HG03565 (cell line): ENCODE results near the gene COL13A1.

Experiments
- ATAC-seq: cut with Tn5 transposase; IDR thresholded peaks from one replicate; pipeline ENCODE4 v1.9.1; 2021; ENCODE audit warnings: mild to moderate bottlenecking, moderate library complexity; ENCODE audit not compliant: unreplicated experiment

Gene COL13A1

GRCh38 chr10:69844698-69845097 lies 43.0 kb downstream of the COL13A1 start:
- ATAC-seq = no peak

DNA sequence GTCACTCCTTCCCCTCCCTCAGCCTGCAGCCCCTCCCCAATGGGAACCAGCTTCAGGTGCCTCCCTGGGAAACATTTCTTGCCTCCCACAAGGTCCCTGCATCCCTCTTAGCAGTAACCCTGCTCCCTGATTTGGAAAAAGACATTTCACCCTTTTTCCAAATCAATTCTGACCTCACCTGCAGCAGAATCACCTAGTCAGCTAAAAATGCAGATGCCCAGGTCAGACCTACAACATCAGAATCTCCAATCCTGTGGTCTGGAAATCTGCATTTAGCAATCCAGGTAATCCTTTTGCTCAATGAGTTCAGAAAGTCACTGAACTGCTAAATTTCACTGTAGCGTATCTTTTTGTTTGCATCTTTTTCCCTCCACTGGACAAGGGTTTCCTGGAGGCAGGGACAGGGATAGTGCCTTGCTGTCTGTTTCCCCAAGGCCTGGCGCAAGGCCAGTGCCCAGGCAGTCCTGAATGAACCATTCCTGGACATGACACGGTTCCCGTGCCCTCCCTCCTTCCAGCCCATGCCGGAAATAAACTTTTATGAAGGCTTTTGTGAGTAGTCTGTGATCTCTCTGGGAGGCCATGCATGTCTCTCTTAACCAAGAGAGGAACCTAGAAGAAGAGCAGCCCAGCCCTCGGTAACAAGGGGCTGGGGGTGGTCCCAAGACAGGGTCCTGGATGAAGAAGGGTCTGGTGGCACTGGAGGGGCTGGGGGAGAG lies 44.0 kb downstream of the COL13A1 start:
- no peak for ATAC-seq

GRCh38 chr10:69846293-69846921 lies 44.7 kb downstream of the COL13A1 start:
- ATAC-seq = no peak

- no peak for ATAC-seq
Observed at GRCh38 chr10:69847458-69847857, 45.8 kb downstream of the COL13A1 start.

DNA sequence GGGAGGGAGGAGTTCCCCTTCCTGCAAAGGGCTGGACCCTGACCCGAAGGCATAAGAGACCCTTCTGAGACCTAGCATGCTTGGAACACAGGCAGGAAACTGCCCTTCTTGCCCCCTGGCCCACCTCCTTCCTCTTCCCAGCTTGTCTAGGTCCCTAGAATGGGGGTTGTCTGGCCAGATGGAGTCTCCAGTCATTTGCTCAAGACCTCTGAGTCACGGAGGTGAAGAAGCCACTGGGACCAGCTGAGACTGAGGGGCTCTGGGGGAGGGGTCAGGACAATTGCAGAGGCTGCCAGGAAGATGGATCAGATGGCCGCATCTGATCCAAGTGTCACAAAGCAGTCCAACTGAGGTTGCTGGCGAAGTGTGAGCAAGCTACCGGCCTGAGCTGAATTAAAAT lies 46.2 kb downstream of the COL13A1 start:
- no peak for ATAC-seq

- ATAC-seq = no peak
Observed at GRCh38 chr10:69848454-69848853, 46.7 kb downstream of the COL13A1 start.

DNA sequence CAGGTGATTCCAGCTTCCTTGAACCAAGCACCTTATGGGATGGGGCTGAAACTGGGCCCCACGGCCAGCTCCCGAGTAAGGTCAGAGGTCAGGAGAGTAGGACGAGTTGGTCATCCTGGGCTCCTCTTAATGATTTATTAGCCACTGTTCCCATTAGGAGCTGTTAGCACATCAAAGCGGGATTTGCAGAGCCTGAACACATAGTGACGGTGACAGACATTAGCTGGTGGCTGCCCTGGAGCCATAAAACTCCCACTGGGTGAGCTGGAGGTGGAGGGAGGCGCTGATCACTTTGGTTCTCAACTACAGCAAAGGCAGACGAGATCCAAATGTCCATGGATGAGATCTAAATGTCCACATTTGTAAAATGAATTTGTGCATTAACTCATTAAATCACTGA lies 48.1 kb downstream of the COL13A1 start:
- no peak for ATAC-seq

GRCh38 chr10:69850440-69850839 lies 48.7 kb downstream of the COL13A1 start:
- no peak for ATAC-seq

- no peak for ATAC-seq
Observed at GRCh38 chr10:69851306-69851705, 49.6 kb downstream of the COL13A1 start.

GRCh38 chr10:69853064-69853463 lies 51.4 kb downstream of the COL13A1 start:
- no peak for ATAC-seq

- no peak for ATAC-seq
Observed at GRCh38 chr10:69854511-69855345, 53.0 kb downstream of the COL13A1 start.

- no peak for ATAC-seq
Observed at GRCh38 chr10:69855346-69856111, 53.8 kb downstream of the COL13A1 start.

DNA sequence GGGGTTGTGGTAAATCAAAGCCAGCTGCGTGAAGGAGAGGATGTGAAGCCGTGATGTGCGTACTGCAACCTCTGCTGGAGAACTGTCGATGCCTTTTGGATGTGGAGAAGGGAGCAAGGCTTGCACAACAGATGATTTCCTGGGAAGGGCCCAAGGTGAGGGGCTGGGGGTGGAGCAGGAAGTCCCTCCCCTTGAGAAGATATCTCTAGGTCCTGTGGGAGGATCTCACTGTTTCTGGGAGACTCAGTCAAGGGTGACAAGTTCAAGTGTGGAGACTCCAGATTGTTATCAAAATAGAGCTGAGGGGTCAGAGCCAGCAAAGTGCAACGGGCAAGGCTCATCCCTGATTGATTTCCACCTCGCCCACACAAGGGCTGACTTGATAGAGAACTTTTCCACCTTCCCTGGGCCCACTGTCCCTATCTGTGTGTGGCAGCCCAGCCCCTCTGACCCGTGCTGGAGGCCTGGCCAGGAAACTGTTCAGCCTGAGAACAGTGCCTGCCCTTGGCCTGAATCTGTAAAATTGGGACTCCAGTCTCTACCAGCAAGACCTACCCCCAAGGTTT lies 55.0 kb downstream of the COL13A1 start:
- ATAC-seq = no peak

DNA sequence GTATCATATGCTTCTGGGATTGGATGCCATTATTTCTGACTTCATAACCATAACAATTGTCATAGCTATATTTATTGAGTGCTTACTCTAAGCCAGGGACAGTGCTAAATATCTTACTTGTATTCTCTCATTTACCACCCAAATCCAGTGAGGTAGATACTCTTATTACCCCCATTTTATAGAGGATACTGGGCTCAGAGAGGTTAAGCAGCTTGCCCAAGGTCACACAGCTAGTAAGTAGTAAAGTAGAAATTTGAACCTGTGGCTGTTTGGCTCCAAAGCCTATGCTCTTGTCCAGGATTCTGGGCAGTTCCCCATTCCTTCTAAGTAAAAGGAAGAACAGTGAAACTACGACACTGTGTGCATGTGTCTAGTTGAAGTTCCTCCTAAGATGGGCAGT lies 56.5 kb downstream of the COL13A1 start:
- no peak for ATAC-seq

DNA sequence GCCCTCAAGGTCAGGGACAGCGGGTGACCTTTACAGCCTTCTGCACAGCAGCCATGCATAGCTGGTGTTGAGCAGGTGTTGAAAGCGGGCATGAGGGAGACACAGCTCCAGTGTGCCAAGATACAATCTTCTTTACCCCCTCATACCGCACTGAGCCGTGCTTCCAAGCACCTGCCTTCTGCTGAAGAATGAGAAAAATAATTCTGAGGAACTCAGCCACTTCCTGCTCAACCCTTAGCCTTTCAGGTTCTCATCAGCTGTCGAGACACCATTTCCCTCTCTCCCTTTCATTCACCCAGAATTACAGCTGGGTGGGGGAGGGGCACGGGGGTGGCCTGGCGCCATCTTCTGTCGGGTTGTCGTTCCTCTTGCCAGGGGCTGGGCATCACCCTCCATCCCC lies 58.6 kb downstream of the COL13A1 start:
- ATAC-seq = no peak

DNA sequence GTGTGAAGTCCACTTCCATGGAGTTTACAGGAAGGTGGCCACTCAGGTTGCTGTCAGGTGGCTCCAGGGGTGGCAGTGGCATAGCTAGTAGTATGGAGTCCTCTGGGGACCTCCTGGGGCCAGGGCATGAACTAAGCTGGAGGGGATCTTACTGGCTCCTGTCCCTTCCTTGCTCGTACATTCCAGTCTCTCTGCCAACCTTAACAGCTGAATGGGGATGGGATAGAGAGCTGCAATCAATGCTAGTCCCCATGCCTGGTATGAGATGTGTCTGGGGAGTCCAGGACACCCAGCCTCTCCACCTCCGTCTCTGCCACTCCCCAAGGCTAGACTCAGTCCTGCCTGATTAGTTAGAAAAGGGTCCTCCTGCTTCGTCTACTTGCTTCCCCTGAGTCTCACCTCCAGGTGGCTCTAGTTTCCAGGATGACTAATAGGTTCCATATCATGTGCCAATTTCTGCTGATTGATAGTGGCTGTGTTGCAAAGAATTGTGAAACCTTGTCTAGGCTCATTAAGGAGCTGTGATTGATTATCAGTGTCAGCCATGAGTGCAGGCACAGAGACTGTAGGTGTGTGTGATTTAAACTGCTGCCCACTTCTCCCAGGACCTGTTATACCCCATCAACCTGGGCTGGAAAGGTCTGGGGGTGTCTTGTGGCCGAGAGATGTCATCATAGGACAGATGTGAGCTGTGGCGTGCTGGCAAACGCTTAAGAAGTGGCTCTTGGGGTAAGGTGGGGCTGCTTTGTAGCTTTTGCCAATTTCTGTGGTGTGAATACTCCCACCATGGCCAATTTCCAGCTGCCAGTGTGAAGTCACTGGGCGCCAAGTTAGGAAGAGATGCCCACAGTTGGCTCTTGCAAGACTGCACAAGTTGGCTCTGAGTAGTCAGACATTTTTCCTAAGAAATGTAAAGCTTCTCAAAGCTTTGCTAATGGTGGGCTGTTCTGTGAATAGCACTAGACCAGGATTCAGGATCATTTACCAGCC lies 59.8 kb downstream of the COL13A1 start:
- ATAC-seq = no peak

- no peak for ATAC-seq
Observed at GRCh38 chr10:69862882-69863530, 61.3 kb downstream of the COL13A1 start.

DNA sequence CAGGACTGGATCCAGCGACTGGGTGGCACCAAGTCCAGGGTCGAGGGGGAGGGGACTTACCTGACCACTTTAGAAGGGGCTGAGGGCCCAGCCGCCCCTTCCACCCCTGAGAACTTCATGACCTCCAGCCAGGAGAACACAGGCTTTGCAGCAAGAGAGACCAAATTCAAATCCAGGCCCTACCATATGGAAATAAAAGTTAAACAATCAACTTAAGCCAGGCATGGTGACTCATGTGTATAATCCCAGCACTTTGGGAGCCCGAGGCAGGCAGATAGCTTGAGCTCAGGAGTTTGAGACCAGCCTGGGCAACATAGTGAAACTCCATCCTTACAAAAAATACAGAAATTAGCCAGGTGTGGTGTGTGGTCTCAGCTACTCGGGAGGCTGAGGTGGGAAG lies 61.9 kb downstream of the COL13A1 start:
- no peak for ATAC-seq

DNA sequence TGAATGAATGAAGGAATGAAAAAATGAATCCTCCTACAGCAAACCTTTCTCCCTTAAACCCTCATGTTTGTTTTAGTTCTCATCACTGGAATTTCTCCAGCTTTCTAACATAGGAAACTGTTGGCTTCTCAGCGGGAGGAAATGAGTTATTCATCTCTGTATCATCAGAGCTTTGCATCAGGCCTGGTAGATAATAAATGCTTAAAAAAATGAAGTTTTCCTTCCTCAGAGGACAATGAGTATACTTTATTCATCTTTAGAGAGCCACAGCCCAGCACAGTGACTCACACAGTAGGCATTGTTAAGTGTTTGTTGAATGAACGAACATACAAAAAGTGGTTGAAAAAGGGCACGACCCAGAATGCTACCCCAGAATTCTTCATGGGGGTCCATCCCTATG lies 62.6 kb downstream of the COL13A1 start:
- ATAC-seq = no peak
